BE2C (cell line): Measurements from ENCODE around the gene ABCA6.

Experiments
- DNase-seq: peaks from one replicate; pipeline ENCODE4 v3.0.0-alpha.2; 2020
- H3K27me3 ChIP-seq: fragments of 250-450 bp; sonication (Bioruptor Pico); 2 replicates; pipeline ENCODE4 v1.5.1; 2020; ENCODE audit warnings: mild to moderate bottlenecking
- H3K36me3 ChIP-seq: fragments of 250-450 bp; sonication (Bioruptor Pico); 2 replicates; pipeline ENCODE4 v1.5.1; 2020; ENCODE audit warnings: mild to moderate bottlenecking
- H3K4me1 ChIP-seq: fragments of 250-450 bp; sonication (Bioruptor Pico); 2 replicates; pipeline ENCODE4 v1.5.1; 2020
- H3K4me3 ChIP-seq: 2 replicates; pipeline ENCODE4 v1.5.1; 2011; ENCODE audit warnings: low read depth, low read length
- H3K9me3 ChIP-seq: fragments of 250-450 bp; sonication (Bioruptor Pico); 2 replicates; pipeline ENCODE4 v1.5.1; 2020
- TF ChIP-seq, protein P1 (sequence below): IDR thresholded peaks from 2 replicates; pipeline ENCODE4 v1.5.1; 2012; ENCODE audit warnings: mild to moderate bottlenecking, low read depth, low read length

The ABCA6 gene

DNA sequence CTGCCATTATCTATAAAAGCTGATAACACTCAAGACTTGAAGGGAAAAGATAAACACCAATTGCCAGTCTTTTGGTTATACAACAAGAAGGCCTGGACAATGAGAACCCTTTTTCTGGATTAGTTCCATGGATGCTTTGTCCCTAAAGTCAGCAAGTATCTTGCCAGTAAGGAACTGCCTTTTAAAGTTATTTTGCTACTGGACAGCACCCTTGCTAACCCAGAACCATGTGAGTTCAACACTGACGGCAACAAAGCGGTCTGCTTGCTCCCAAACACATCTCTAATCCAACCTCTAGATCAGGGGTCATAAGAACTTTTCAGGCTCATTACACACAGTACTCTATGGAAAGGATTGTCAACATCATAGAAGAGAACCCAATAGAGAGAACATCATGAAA, 25.3 kb upstream of the ABCA6 start:
- no peak for DNase-seq
- Histone ChIP-seq H3K27me3 (no peaks in the 10 kb centered on the region), H3K9me3 (no peaks in the 10 kb centered on the region), H3K4me1 (no peaks in the 10 kb centered on the region), H3K36me3 (no peaks in the 10 kb centered on the region), H3K4me3 (no peak overlapping the region)
- TF ChIP-seq, protein P1, sequence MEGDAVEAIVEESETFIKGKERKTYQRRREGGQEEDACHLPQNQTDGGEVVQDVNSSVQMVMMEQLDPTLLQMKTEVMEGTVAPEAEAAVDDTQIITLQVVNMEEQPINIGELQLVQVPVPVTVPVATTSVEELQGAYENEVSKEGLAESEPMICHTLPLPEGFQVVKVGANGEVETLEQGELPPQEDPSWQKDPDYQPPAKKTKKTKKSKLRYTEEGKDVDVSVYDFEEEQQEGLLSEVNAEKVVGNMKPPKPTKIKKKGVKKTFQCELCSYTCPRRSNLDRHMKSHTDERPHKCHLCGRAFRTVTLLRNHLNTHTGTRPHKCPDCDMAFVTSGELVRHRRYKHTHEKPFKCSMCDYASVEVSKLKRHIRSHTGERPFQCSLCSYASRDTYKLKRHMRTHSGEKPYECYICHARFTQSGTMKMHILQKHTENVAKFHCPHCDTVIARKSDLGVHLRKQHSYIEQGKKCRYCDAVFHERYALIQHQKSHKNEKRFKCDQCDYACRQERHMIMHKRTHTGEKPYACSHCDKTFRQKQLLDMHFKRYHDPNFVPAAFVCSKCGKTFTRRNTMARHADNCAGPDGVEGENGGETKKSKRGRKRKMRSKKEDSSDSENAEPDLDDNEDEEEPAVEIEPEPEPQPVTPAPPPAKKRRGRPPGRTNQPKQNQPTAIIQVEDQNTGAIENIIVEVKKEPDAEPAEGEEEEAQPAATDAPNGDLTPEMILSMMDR, result no peak

GRCh38 chr17:69164206-69164605, 22.5 kb upstream of the ABCA6 start:
- Histone ChIP-seq H3K9me3 (no peaks in the 10 kb centered on the region), H3K4me3 (no peak overlapping the region), H3K4me1 (no peaks in the 10 kb centered on the region), H3K27me3 (no peaks in the 10 kb centered on the region), H3K36me3 (no peaks in the 10 kb centered on the region)
- TF ChIP-seq, protein P1, result no peak
- DNase-seq, result no peak

- no peak for DNase-seq
- no peaks in the 10 kb centered on the region for H3K4me1 ChIP-seq
- no peaks in the 10 kb centered on the region for H3K9me3 ChIP-seq
- H3K27me3 ChIP-seq, result no peaks in the 10 kb centered on the region
- H3K4me3 ChIP-seq, result no peak overlapping the region
- no peaks in the 10 kb centered on the region for H3K36me3 ChIP-seq
- TF ChIP-seq, protein P1, result no peak
These were observed 17.7 kb upstream of the ABCA6 start for GRCh38 chr17:69159418-69159817.

- Histone ChIP-seq H3K36me3 (no peaks in the 10 kb centered on the region), H3K27me3 (no peaks in the 10 kb centered on the region), H3K9me3 (no peaks in the 10 kb centered on the region), H3K4me1 (no peaks in the 10 kb centered on the region), H3K4me3 (no peak overlapping the region)
- TF ChIP-seq, protein P1, result no peak
- no peak for DNase-seq
These were observed 12.6 kb upstream of the ABCA6 start for GRCh38 chr17:69154267-69154666.

DNA sequence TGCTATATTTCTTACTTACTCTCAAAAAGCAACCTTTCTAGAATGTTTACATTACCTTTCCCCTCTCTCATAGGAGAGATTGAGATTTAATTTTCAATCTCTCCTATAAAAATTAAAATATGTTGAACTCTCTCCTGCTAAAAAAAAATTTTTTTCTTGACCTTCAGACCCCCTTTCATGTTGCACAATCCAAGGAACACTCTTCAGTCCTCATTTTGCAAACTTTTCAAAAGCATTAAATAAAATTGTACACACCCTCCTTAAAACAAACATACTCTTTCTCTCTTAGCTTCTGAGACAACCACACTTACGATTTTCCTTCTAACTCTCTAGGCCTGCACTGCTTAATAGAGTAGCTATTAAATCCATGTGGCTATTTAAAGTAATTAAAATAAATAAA, 8.6 kb upstream of the ABCA6 start:
- Histone ChIP-seq H3K9me3 (no peaks in the 10 kb centered on the region), H3K36me3 (no peaks in the 10 kb centered on the region), H3K4me1 (no peaks in the 10 kb centered on the region), H3K4me3 (no peak overlapping the region), H3K27me3 (no peaks in the 10 kb centered on the region)
- DNase-seq, result no peak
- TF ChIP-seq, protein P1, result no peak

DNA sequence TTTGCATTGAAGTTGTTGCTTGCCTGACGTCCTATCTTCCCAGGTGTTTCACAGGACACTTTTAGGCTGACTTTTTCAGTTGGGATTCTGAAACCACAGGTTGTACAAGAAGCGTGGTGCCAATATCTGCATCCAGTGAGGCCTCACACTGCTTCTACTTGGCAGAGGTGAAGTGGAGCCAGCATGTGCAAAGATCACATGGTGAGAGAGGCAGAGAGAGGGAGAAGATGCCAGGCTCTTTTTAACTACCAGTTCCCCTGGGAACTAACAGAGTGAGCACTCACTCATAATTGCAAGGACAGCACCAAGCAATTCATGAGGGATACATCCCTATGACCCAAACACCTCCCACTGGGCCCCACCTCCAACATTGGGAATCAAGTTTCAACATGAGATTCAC, 5.8 kb upstream of the ABCA6 start:
- Histone ChIP-seq H3K4me3 (no peak overlapping the region), H3K36me3 (no peaks in the 10 kb centered on the region), H3K9me3 (no peaks in the 10 kb centered on the region), H3K27me3 (no peaks in the 10 kb centered on the region), H3K4me1 (no peaks in the 10 kb centered on the region)
- TF ChIP-seq, protein P1, result no peak
- DNase-seq, result no peak
